NCI-H82 treated with DMSO at 0.1 percent for 48 hours (cell line): ENCODE results near the gene COQ2.

Experiments used
- DNase-seq: peaks from one replicate; lab custom pipeline; 2025; ENCODE audit not compliant: unreplicated experiment; lab: John Stamatoyannopoulos, UW

Gene COQ2

GRCh38 chr4:83219344-83220331 lies 65.0 kb downstream of the COQ2 start:
- no peak for DNase-seq

DNA sequence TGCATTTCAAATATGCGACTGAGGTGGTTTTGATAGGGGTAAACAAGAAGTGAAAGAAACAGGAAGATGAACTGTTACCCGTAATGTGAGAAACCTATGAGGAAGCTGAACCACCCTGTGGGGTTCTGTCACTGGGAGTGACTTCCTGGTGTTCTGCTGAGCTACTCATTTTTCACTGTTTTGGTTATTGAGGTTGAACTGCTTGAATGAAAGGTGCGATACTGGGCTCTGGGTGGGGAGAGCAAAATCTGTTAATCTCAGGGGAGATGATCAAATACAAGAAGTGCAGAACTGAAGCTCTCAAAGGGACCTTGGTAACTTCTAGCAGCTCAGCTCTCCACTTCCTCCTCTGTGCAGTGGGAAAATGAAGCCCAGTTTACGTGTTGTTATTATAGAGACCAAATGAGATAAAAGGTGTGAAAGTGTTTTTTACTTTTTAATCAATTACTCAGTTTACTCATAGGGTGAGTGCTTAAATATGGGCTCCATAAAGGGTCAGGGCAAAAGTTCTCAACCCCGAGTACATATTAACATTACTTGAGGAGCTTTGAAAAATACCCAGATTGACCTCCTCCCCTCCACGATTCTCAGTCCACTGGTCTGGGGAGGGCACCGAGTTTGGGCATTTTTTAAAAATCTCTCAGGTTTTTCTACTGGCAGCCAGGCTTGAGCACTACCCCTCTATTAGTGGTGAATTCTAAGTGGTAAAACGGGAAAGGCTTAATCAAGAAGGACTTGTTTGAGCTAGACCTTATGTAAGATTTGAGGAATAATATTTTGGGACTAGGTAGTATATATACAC lies 66.7 kb downstream of the COQ2 start:
- no peak for DNase-seq

GRCh38 chr4:83216959-83217683 lies 67.5 kb downstream of the COQ2 start:
- DNase-seq, result no peak

DNA sequence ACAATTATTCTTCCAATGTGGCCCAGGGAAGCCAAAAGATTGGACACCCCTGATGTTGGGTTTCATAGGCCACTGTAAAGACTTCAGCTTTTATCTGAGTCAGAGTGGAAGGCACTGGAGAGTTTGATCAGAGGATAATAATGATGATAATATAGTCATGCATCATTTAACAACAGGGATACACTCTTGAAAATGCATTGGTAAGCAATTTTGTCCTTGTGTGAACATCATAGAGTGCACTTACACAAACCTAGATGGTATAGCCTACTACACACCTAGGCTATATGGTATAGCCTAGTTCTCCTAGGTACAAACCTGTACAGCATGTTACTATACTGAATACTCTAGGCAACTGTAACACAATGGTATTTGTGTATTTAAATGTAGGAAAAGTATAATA lies 70.5 kb downstream of the COQ2 start:
- DNase-seq, result no peak
